Measurements from ENCODE around the gene SIN3A.

The SIN3A gene

GRCh38 chr15:75361361-75361988, 90.0 kb downstream of the SIN3A start:
- DNase-seq (ENCODE audit: low spot score) = no peak
- Histone ChIP-seq H3K36me3 (ENCODE audit: low read depth) (peaks cover 74% of the 10 kb centered on the region), H3K4me3 (ENCODE audit: severe bottlenecking) (no peak overlapping the region), H3K27me3 (ENCODE audit: insufficient read depth, poor library complexity, severe bottlenecking) (no peaks in the 10 kb centered on the region), H3K27ac (ENCODE audit: poor library complexity, severe bottlenecking) (no peak overlapping the region), H3K4me1 (ENCODE audit: insufficient read depth, poor library complexity, severe bottlenecking) (no peaks in the 10 kb centered on the region), H3K9me3 (ENCODE audit: severe bottlenecking) (no peaks in the 10 kb centered on the region)
- TF ChIP-seq CTCF (IDR thresholded peaks at IDR 0.05; ENCODE audit: poor library complexity, severe bottlenecking) = no peak
- 0 out of 3 replicates have a peak, but pooled peaks have one; percentile 2 for ATAC-seq (ENCODE audit: low read depth)

- H3K36me3 ChIP-seq (ENCODE audit: low read depth) = peaks cover 72% of the 10 kb centered on the region
These were observed 90.6 kb downstream of the SIN3A start for GRCh38 chr15:75360856-75361255.

GRCh38 chr15:75360391-75360790, 91.1 kb downstream of the SIN3A start:
- Histone ChIP-seq H3K4me1 (ENCODE audit: insufficient read depth, poor library complexity, severe bottlenecking) (no peaks in the 10 kb centered on the region), H3K4me3 (ENCODE audit: severe bottlenecking) (no peak overlapping the region), H3K27me3 (ENCODE audit: insufficient read depth, poor library complexity, severe bottlenecking) (no peaks in the 10 kb centered on the region), H3K9me3 (ENCODE audit: severe bottlenecking) (no peaks in the 10 kb centered on the region), H3K27ac (ENCODE audit: poor library complexity, severe bottlenecking) (no peak overlapping the region), H3K36me3 (ENCODE audit: low read depth) (peaks cover 68% of the 10 kb centered on the region)
- TF ChIP-seq CTCF (IDR thresholded peaks at IDR 0.05; ENCODE audit: poor library complexity, severe bottlenecking) = no peak
- ATAC-seq (ENCODE audit: low read depth) (no peak), DNase-seq (ENCODE audit: low spot score) (no peak)

More at GRCh38 chr15:75360856-75361255, 90.6 kb downstream of the SIN3A start:
- Histone ChIP-seq H3K27ac (ENCODE audit: poor library complexity, severe bottlenecking) (no peak overlapping the region), H3K27me3 (ENCODE audit: insufficient read depth, poor library complexity, severe bottlenecking) (no peaks in the 10 kb centered on the region), H3K4me1 (ENCODE audit: insufficient read depth, poor library complexity, severe bottlenecking) (no peaks in the 10 kb centered on the region), H3K4me3 (ENCODE audit: severe bottlenecking) (no peak overlapping the region), H3K9me3 (ENCODE audit: severe bottlenecking) (no peaks in the 10 kb centered on the region)
- no peak for TF ChIP-seq CTCF (IDR thresholded peaks at IDR 0.05; ENCODE audit: poor library complexity, severe bottlenecking)
- ATAC-seq (ENCODE audit: low read depth) = no peak
- no peak for DNase-seq (ENCODE audit: low spot score)

GRCh38 chr15:75359537-75360250, 91.8 kb downstream of the SIN3A start:
- Histone ChIP-seq H3K9me3 (ENCODE audit: severe bottlenecking) (no peaks in the 10 kb centered on the region), H3K27me3 (ENCODE audit: insufficient read depth, poor library complexity, severe bottlenecking) (no peaks in the 10 kb centered on the region), H3K4me3 (ENCODE audit: severe bottlenecking) (no peak overlapping the region), H3K4me1 (ENCODE audit: insufficient read depth, poor library complexity, severe bottlenecking) (no peaks in the 10 kb centered on the region), H3K27ac (ENCODE audit: poor library complexity, severe bottlenecking) (no peak overlapping the region), H3K36me3 (ENCODE audit: low read depth) (peaks cover 61% of the 10 kb centered on the region)
- DNase-seq (ENCODE audit: low spot score) (no peak), ATAC-seq (ENCODE audit: low read depth) (0 out of 3 replicates have a peak, but pooled peaks have one; percentile 2)
- TF ChIP-seq CTCF (IDR thresholded peaks at IDR 0.05; ENCODE audit: poor library complexity, severe bottlenecking) = no peak
